DMS 273 (cell line): ENCODE results near the gene ITGA2.

ENCODE experiments used
- DNase-seq: peaks from one replicate; lab custom pipeline; 2025; ENCODE audit not compliant: unreplicated experiment; lab: John Stamatoyannopoulos, UW

ITGA2 gene

DNA sequence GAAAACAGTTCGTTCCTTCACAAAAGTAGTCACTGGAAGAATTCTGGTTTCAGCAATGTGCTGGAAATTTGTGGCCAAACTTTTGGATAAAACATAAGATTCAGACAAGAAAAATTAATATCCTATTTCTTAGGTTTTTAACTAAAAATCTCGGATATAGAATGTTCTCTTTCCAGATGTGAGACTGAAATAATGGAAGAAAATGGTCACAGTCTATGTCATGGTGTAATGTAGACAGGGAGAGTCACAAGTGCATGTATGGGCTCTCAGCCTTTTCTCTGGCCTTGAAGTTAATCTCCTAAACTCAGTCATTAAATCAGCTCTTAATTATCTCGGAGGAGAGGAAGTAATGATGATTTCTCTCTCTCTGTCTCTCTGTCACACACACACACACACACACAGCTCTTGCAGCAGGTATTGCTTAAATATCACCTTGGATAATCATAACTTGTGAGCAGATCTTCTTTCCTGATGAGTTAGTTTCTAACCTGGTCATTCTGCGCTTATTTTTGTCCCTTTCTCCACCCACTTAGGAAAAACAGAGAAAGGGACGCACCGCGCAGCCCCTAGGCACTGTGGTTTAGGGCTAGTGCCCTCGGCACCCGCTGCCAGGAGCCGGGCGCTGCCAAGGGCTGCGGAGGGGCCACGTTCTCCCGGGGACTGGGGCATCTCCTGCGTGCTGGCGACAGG, 672 bp upstream of the ITGA2 start:
- no peak for DNase-seq

DNA sequence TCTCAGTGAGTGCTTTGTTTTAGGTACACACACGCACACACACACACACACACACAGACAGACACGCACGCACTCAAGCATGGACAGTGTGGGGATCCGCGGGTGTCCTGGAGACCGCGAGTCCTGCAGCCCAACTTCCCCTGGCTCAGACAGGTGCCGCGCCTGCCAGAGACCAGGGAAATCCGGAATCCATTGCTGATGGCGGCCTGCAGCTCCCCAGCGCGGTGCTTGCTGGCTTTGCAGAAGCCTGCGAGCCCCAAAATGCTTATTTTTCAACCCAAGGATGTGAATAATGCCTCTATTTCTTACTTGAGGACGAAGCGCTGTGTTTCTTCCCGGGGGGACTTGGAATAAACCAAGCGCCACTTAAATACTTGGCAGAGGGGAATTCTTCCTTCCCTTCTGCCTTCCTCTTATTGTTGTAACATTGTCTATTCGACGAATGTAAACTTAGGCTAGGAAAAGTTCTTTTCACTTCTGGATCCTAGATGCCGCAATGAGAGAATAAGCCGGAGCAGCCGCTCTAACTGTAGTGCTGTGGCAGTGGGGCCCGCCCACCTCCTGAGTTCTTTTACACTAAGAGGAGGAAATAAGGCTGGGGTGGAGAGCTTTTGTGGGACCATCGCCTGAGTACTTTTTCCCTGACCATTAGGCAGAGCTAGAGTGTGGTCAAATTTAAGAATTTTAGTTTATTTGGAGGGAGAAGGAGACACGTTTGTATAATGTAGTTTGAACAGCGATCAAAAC, 802 bp downstream of the ITGA2 start:
- DNase-seq = peak; percentile 27

DNA sequence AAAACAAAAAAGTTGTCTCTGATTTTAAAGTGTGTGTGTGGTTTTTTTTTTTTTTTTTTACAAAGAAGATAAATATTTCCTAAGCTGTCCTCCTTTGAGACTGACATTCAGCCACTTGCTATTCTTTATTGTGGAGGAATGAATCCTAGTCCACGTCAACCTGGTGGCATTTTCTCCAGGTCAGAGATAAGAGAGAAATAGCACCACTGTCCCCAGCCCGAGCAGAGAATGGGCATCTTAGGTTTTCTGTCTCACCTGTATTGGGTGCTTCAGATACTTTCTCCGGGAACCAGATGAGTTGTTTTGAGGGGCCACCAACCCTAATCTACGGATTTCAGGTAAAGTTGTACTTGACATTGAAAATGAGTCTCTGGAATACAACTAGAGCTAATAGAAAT, 1.4 kb downstream of the ITGA2 start:
- no peak for DNase-seq

DNA sequence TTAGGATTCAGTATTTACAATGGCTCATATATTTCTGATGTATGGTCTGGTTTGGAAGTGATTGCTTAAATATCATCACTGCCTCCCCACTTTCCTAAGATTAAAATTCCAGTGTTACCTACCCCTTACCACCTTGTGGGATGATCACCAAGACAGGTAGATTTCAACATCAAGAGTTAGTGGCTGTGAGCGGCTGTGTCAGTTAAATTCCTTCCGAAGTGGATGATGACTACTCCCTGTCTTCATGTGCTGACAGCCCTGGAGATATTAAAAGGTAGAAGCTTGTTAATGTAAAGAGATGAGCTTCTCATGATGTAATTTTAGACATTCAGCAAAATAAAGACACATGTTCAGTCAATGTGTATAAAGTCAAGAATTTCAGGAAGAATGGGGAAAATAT, 4.2 kb downstream of the ITGA2 start:
- DNase-seq = no peak

GRCh38 chr5:52994266-52994665, 5.1 kb downstream of the ITGA2 start:
- DNase-seq = no peak

GRCh38 chr5:52995095-52995494, 5.9 kb downstream of the ITGA2 start:
- DNase-seq = no peak

GRCh38 chr5:52995914-52996313, 6.8 kb downstream of the ITGA2 start:
- no peak for DNase-seq

DNA sequence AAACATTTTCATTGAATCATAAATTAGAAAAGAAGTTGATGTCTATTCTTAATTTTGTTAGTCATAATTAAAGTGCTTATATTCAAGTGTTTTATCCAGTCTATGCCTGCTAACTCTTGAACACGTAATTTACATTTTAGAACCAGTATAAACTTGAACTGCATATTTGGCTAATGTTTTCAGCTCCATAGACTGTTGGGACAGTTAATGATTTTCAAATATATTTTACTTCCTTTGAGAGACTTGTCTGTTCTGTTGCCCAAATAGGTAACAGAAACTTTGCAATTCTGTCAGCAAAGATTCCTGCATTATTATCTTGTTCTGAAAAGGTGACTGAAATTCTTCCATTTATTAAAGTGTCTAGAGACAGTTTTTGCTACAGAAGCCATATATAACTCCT, 7.8 kb downstream of the ITGA2 start:
- no peak for DNase-seq

DNA sequence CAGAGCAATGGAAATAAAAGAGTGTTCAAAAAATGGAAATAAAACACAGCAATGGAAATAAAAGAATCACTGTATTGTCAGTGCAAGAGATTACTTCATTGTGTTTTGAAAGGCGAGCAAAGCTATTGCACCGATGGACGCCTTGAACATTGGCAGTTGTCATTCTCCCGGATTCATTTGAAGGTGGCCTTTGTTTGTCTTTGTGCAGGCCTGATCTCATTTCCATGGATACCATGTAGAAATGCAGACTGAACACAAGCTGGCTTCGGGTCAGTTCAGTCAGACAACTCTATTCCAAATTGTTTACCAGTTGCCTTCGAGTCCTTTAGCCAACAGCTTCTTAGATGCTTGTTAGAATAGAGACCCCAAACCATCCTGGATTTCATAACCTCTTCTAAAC, 8.3 kb downstream of the ITGA2 start:
- no peak for DNase-seq

- DNase-seq = no peak
Observed at GRCh38 chr5:52998552-52999313, 9.6 kb downstream of the ITGA2 start.

- DNase-seq = no peak
Observed at GRCh38 chr5:52999344-52999949, 10.3 kb downstream of the ITGA2 start.

DNA sequence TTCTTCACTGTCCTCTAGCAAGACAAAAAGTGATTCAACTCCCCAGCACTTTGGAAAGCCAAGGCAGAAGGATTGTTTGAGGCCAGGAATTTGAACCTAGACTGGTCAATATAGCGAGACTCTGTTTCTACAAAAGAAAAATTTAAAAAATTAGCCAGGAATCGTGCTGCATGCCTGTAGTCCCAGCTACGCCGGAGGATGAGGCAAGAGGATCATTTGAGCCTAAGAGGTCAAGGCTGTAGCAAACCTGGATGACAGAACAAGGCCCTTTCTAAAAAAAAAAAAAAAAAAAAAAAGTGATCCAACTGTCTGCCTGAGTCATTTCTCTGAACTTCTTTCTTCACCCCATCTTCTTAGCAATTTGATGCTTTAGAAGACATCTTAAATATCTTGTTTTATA, 12.4 kb downstream of the ITGA2 start:
- no peak for DNase-seq

DNA sequence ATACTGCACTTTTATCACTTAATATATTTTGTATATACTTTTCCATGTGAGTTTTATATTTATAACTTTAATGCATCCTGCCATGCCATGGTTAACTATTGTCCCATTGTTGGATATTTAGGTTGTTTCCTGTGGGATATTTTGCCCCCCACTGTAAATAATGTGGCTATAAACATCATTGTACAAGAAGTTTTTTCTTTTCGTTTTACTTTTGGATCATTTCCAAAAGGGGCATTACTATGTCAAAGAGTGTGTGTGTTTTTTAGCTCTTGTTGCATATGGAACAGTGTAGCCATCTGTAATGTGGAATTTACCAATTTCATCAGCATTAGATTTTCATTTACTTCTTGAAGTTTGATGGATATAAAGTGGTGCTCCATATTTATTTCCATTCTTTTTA, 13.3 kb downstream of the ITGA2 start:
- no peak for DNase-seq

- DNase-seq = no peak
Observed at GRCh38 chr5:53003144-53003543, 14.0 kb downstream of the ITGA2 start.

GRCh38 chr5:53006911-53007890, 18.0 kb downstream of the ITGA2 start:
- no peak for DNase-seq

GRCh38 chr5:53008751-53009150, 19.6 kb downstream of the ITGA2 start:
- DNase-seq = no peak

- DNase-seq = no peak
Observed at GRCh38 chr5:53009816-53010215, 20.7 kb downstream of the ITGA2 start.

GRCh38 chr5:53010814-53011213, 21.7 kb downstream of the ITGA2 start:
- DNase-seq = no peak

DNA sequence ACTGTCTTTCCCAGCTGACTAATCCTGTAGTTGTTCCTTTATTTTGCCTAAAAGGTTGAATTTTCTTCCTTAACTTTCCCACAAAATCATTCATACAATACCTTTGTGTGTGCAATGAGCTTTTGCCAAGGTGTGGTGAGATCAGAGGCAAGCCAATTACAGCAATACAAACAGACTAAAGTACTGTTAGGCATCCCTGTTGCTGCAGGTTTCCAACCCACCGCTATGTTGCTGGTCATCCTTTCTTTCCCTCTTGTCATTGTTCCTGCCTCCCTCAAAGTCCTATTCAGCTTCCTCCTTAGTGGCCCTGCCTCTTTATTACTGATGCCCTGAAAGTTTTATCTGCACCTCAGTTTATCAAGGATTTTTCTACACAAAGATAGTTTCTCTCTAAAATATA, 22.1 kb downstream of the ITGA2 start:
- no peak for DNase-seq

- DNase-seq = no peak
Observed at GRCh38 chr5:53013857-53014256, 24.7 kb downstream of the ITGA2 start.
